ENCODE data around the gene MRPL19. TPM values are rescaled to one million over a fixed set of nuclear protein-coding genes. Genes with fewer than 3 reads are reported as not detected.

The MRPL19 gene
- total and polyA plus RNA-seq, 2 of the 13 experiments (the other 11 are each of a cell fraction or from before 2014, with no cell fraction given) = 43.2 to 163 TPM

DNA sequence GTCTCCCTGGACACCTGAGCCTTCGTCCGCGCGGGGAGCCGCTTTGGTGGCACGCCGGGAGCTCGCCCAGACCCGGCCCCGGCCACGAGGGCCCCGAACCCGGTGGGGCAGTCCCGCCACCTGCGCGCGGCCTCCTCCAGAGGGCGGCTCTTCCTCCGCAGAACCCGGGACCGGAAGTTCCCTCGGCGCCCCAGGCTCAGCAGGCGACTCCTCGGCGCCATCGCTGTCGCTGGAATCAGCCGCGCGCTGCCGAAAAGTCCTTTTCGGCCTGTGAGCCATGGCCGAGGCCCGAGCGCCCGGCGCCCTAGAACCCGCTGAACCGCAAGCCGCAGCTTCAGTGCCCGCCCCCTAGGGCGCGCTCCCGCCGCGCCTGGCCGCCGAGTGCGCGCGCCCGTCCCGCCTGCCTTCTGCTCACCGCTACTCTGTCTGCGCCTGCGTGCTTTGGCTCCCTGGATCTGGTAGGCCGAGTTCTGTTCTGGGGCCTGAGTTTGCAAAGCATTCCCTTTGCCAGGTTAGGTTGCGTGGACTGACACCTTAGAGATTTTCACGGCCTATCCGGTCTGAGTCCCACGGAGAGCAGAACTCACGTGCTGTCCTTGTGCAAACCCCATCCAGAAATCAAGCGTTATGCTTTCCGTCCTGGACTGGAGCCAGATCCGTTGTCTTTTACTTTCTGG is 64.1 kb downstream of the MRPL19 start, which contains the start of gene GCFC2 (continued):
- TF ChIP-seq ZNF800 (CRISPR knock-in tag; IDR thresholded peaks at IDR 0.05) (peak; percentile 99), ZFYVE20 (CRISPR knock-in tag; IDR thresholded peaks at IDR 0.05; ENCODE audit: borderline replicate concordance, low read depth) (peak; percentile 99), ZNF235 (CRISPR knock-in tag; IDR thresholded peaks at IDR 0.05; ENCODE audit: borderline replicate concordance) (peak; percentile 99), NFE2L1 (CRISPR knock-in tag; IDR thresholded peaks at IDR 0.05; ENCODE audit: borderline replicate concordance) (peak; percentile 99), ZNF44 (CRISPR knock-in tag; IDR thresholded peaks at IDR 0.05) (peak; percentile 91), ZNF567 (CRISPR knock-in tag; IDR thresholded peaks at IDR 0.05; ENCODE audit: borderline replicate concordance) (peak; percentile 87), MIER3 (CRISPR knock-in tag; IDR thresholded peaks at IDR 0.05; ENCODE audit: borderline replicate concordance) (peak; percentile 80; the same call in 1 of the 2 replicates), TCF7 (IDR thresholded peaks at IDR 0.05; ENCODE audit: low read depth) (no peak), ZNF614 (CRISPR knock-in tag; IDR thresholded peaks at IDR 0.05; ENCODE audit: borderline replicate concordance) (peak; percentile 92; the same call in 1 of the 2 replicates), TBP (CRISPR knock-in tag; IDR thresholded peaks at IDR 0.05) (no peak), ZKSCAN8 (CRISPR knock-in tag; IDR thresholded peaks at IDR 0.05; ENCODE audit: borderline replicate concordance) (peak; percentile 80; the same call in 1 of the 2 replicates), RBM39 (IDR thresholded peaks at IDR 0.05; ENCODE audit: low read depth, low read length, poor library complexity, severe bottlenecking) (peak; percentile 96), MED13 (CRISPR knock-in tag; IDR thresholded peaks at IDR 0.05) (peak; percentile 98), ZNF333 (CRISPR knock-in tag; IDR thresholded peaks at IDR 0.05; ENCODE audit: borderline replicate concordance) (peak; percentile 90), PTBP1 (IDR thresholded peaks at IDR 0.05; ENCODE audit: low read depth, low read length, poor library complexity, severe bottlenecking) (peak; percentile 88), SAFB2 (CRISPR knock-in tag; IDR thresholded peaks at IDR 0.05; ENCODE audit: borderline replicate concordance, low read depth) (peak; percentile 100), E2F1 (CRISPR knock-in tag; IDR thresholded peaks at IDR 0.05) (peak; percentile 97), POLR2G (IDR thresholded peaks at IDR 0.05; ENCODE audit: low read depth, low read length) (peak; percentile 99), ATF2 (CRISPR knock-in tag; IDR thresholded peaks at IDR 0.05) (peak; percentile 85), ZBTB3 (CRISPR knock-in tag; IDR thresholded peaks at IDR 0.05; ENCODE audit: borderline replicate concordance, low read depth) (peak; percentile 98), ZNF792 (CRISPR knock-in tag; IDR thresholded peaks at IDR 0.05) (peak; percentile 98), ZNF839 (CRISPR knock-in tag; IDR thresholded peaks at IDR 0.05; ENCODE audit: borderline replicate concordance) (peak; percentile 99), TEAD2 (CRISPR knock-in tag; IDR thresholded peaks at IDR 0.05) (peak; percentile 99)
- TF ChIP-seq, protein P1, sequence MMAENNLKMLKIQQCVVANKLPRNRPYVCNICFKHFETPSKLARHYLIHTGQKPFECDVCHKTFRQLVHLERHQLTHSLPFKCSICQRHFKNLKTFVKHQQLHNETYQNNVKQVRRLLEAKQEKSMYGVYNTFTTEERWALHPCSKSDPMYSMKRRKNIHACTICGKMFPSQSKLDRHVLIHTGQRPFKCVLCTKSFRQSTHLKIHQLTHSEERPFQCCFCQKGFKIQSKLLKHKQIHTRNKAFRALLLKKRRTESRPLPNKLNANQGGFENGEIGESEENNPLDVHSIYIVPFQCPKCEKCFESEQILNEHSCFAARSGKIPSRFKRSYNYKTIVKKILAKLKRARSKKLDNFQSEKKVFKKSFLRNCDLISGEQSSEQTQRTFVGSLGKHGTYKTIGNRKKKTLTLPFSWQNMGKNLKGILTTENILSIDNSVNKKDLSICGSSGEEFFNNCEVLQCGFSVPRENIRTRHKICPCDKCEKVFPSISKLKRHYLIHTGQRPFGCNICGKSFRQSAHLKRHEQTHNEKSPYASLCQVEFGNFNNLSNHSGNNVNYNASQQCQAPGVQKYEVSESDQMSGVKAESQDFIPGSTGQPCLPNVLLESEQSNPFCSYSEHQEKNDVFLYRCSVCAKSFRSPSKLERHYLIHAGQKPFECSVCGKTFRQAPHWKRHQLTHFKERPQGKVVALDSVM (CRISPR knock-in tag; IDR thresholded peaks at IDR 0.05) = peak; percentile 95

Data from HepG2 (cell line).